Karpas-422 (cell line): Measurements from ENCODE around the gene CAMSAP1. TPM values are rescaled to one million over a fixed set of nuclear protein-coding genes. Genes with fewer than 3 reads are reported as not detected.

ENCODE experiments used
- DNase-seq: peaks from one replicate; pipeline ENCODE4 v3.0.0-alpha.2; 2015
- H2AFZ ChIP-seq: fragments of 200-600 bp; sonication (generic); 2 replicates; pipeline ENCODE4 v1.6.1; 2014; ENCODE audit warnings: antibody characterized with exemption, low read length, mixed read lengths
- H3K27ac ChIP-seq: fragments of 200-600 bp; sonication (generic); 2 replicates; pipeline ENCODE4 v1.5.1; 2014; ENCODE audit warnings: mild to moderate bottlenecking, low read length, moderate library complexity
- H3K27me3 ChIP-seq: fragments of 200-600 bp; sonication (generic); 2 replicates; pipeline ENCODE4 v1.6.1; 2014; ENCODE audit warnings: low read length, mixed read lengths
- H3K36me3 ChIP-seq: fragments of 200-600 bp; sonication (generic); 2 replicates; pipeline ENCODE4 v1.6.1; 2014; ENCODE audit warnings: low read length, mixed read lengths; ENCODE audit not compliant: insufficient read depth
- H3K4me1 ChIP-seq: fragments of 200-600 bp; sonication (generic); 2 replicates; pipeline ENCODE4 v1.6.1; 2014; ENCODE audit warnings: mild to moderate bottlenecking, low read length, mixed read lengths
- H3K4me2 ChIP-seq: fragments of 200-600 bp; sonication (generic); 2 replicates; pipeline ENCODE4 v1.6.1; 2014; ENCODE audit warnings: low read length, low read depth, mild to moderate bottlenecking; ENCODE audit not compliant: poor library complexity, severe bottlenecking
- H3K4me3 ChIP-seq: fragments of 200-600 bp; sonication (generic); 2 replicates; pipeline ENCODE4 v1.5.1; 2014; ENCODE audit warnings: mild to moderate bottlenecking, antibody characterized with exemption, low read length, mixed read lengths
- H3K79me2 ChIP-seq: fragments of 200-600 bp; sonication (generic); 2 replicates; pipeline ENCODE4 v1.6.1; 2014; ENCODE audit warnings: mild to moderate bottlenecking, low read length, mixed read lengths
- H3K9ac ChIP-seq: fragments of 200-600 bp; sonication (generic); 2 replicates; pipeline ENCODE4 v1.6.0; 2014; ENCODE audit warnings: low read length
- H3K9me2 ChIP-seq: fragments of 200-600 bp; sonication (generic), shearing (Covaris generic); replicated peaks from 2 replicates; pipeline ENCODE4 v1.6.0; 2014; ENCODE audit warnings: mild to moderate bottlenecking, low read length, moderate library complexity; ENCODE audit not compliant: insufficient read depth
- H3K9me3 ChIP-seq: fragments of 300-700, 200-600 bp; sonication (generic); 2 replicates; pipeline ENCODE4 v1.6.1; 2014; ENCODE audit warnings: low read length, mixed read lengths
- H4K20me1 ChIP-seq: fragments of 200-600 bp; sonication (generic); 2 replicates; pipeline ENCODE4 v1.6.1; 2014; ENCODE audit warnings: mild to moderate bottlenecking, antibody characterized with exemption, low read length, low read depth; ENCODE audit not compliant: insufficient read depth
- total RNA-seq: library from RNA; depleted of rRNA; stranded (reverse); fragments of >200 nt; shearing (Covaris generic); gene quantifications from 2 replicates; pipeline ENCODE4 v1.2.3, GENCODE V29; 2014; ENCODE audit warnings: low replicate concordance

CAMSAP1 gene
- total RNA-seq, 1 experiment from 2014 or later: 26.9 TPM

- Histone ChIP-seq H3K9me3 (no peaks in the 10 kb centered on the region), H4K20me1 (0 out of 2 replicates have a peak, but pooled peaks cover 3% of the 10 kb centered on the region), H2AFZ (no peak overlapping the region), H3K27ac (no peak overlapping the region), H3K9me2 (no peaks in the 10 kb centered on the region), H3K4me1 (no peaks in the 10 kb centered on the region), H3K36me3 (no peaks in the 10 kb centered on the region), H3K9ac (no peak overlapping the region), H3K4me2 (no peak overlapping the region), H3K4me3 (no peak overlapping the region), H3K79me2 (no peaks in the 10 kb centered on the region), H3K27me3 (no peaks in the 10 kb centered on the region)
- no peak for DNase-seq
Observed at GRCh38 chr9:135931349-135931820, 24.0 kb upstream of the CAMSAP1 start.

- Histone ChIP-seq H3K4me1 (no peaks in the 10 kb centered on the region), H3K9me2 (no peaks in the 10 kb centered on the region), H3K4me3 (no peak overlapping the region), H3K27me3 (no peaks in the 10 kb centered on the region), H3K4me2 (no peak overlapping the region), H3K27ac (no peak overlapping the region), H3K36me3 (no peaks in the 10 kb centered on the region), H2AFZ (no peak overlapping the region), H3K9me3 (no peaks in the 10 kb centered on the region), H4K20me1 (0 out of 2 replicates have a peak, but pooled peaks cover 3% of the 10 kb centered on the region), H3K9ac (no peak overlapping the region), H3K79me2 (no peaks in the 10 kb centered on the region)
- no peak for DNase-seq
Observed at GRCh38 chr9:135930446-135931345, 23.4 kb upstream of the CAMSAP1 start.

GRCh38 chr9:135929656-135930445 lies 22.5 kb upstream of the CAMSAP1 start:
- Histone ChIP-seq H3K27ac (no peak overlapping the region), H2AFZ (no peak overlapping the region), H3K9me3 (no peaks in the 10 kb centered on the region), H3K9me2 (no peaks in the 10 kb centered on the region), H3K79me2 (no peaks in the 10 kb centered on the region), H3K4me1 (no peaks in the 10 kb centered on the region), H3K4me3 (no peak overlapping the region), H3K9ac (no peak overlapping the region), H3K4me2 (no peak overlapping the region), H3K27me3 (no peaks in the 10 kb centered on the region), H4K20me1 (no peaks in the 10 kb centered on the region), H3K36me3 (no peaks in the 10 kb centered on the region)
- DNase-seq: peak; percentile 37

GRCh38 chr9:135928731-135929655 lies 21.6 kb upstream of the CAMSAP1 start:
- no peak overlapping the region for H3K4me2 ChIP-seq
- no peaks in the 10 kb centered on the region for H3K27me3 ChIP-seq
- no peak overlapping the region for H3K9ac ChIP-seq
- no peaks in the 10 kb centered on the region for H4K20me1 ChIP-seq
- H3K9me3 ChIP-seq: no peaks in the 10 kb centered on the region
- no peaks in the 10 kb centered on the region for H3K9me2 ChIP-seq
- H2AFZ ChIP-seq: no peak overlapping the region
- no peaks in the 10 kb centered on the region for H3K36me3 ChIP-seq
- H3K27ac ChIP-seq: no peak overlapping the region
- DNase-seq: no peak
- H3K4me1 ChIP-seq: no peaks in the 10 kb centered on the region
- no peak overlapping the region for H3K4me3 ChIP-seq
- H3K79me2 ChIP-seq: no peaks in the 10 kb centered on the region

- H3K27ac ChIP-seq: no peak overlapping the region
- H3K9me2 ChIP-seq: no peaks in the 10 kb centered on the region
- DNase-seq: no peak
- no peaks in the 10 kb centered on the region for H3K79me2 ChIP-seq
- H4K20me1 ChIP-seq: no peaks in the 10 kb centered on the region
- no peak overlapping the region for H3K4me2 ChIP-seq
- H3K27me3 ChIP-seq: no peaks in the 10 kb centered on the region
- no peaks in the 10 kb centered on the region for H3K9me3 ChIP-seq
- no peak overlapping the region for H3K4me3 ChIP-seq
- H2AFZ ChIP-seq: no peak overlapping the region
- H3K4me1 ChIP-seq: no peaks in the 10 kb centered on the region
- no peaks in the 10 kb centered on the region for H3K36me3 ChIP-seq
- no peak overlapping the region for H3K9ac ChIP-seq
Observed at GRCh38 chr9:135928074-135928730, 20.9 kb upstream of the CAMSAP1 start.

GRCh38 chr9:135927195-135928013 lies 20.1 kb upstream of the CAMSAP1 start:
- Histone ChIP-seq H3K9me2 (no peaks in the 10 kb centered on the region), H3K27me3 (no peaks in the 10 kb centered on the region), H3K4me2 (no peak overlapping the region), H3K9ac (no peak overlapping the region), H4K20me1 (no peaks in the 10 kb centered on the region), H3K36me3 (no peaks in the 10 kb centered on the region), H3K9me3 (no peaks in the 10 kb centered on the region), H3K4me1 (no peaks in the 10 kb centered on the region), H2AFZ (no peak overlapping the region), H3K27ac (no peak overlapping the region), H3K79me2 (no peaks in the 10 kb centered on the region), H3K4me3 (no peak overlapping the region)
- DNase-seq: no peak
